ENCODE measurements around the gene DFFA.

- TF ChIP-seq POLR2A (IDR thresholded peaks at IDR 0.05; ENCODE audit: low read depth, low read length) (no peak), POLR2AphosphoS5 (IDR thresholded peaks at IDR 0.05; ENCODE audit: low read depth, low read length) (no peak), TAF1 (IDR thresholded peaks at IDR 0.05; ENCODE audit: borderline replicate concordance, low read depth, low read length) (no peak)
Observed at GRCh38 chr1:10434590-10434989, 37.7 kb downstream of the DFFA start.

Data from GM12892 (cell line).